KMS-11 (cell line): ENCODE results near the gene INPP5A.

Source experiments
- H2AFZ ChIP-seq: fragments of 200-600 bp; sonication (generic); 2 replicates; pipeline ENCODE4 v1.6.1; 2016; ENCODE audit warnings: antibody characterized with exemption, mixed run types, low read depth
- H3K27ac ChIP-seq: fragments of 200-600 bp; sonication (generic); 2 replicates; pipeline ENCODE4 v1.6.1; 2016; ENCODE audit warnings: mild to moderate bottlenecking, mixed run types
- H3K27me3 ChIP-seq: fragments of 200-600 bp; sonication (generic); 2 replicates; pipeline ENCODE4 v1.6.1; 2017; ENCODE audit warnings: mild to moderate bottlenecking, low read depth, mixed run types, moderate library complexity; ENCODE audit not compliant: insufficient read depth
- H3K36me3 ChIP-seq: fragments of 200-600 bp; sonication (generic); 2 replicates; pipeline ENCODE4 v1.6.1; 2017; ENCODE audit warnings: mild to moderate bottlenecking, mixed run types; ENCODE audit not compliant: insufficient read depth
- H3K4me1 ChIP-seq: fragments of 200-600 bp; sonication (generic); 2 replicates; pipeline ENCODE4 v1.6.1; 2016; ENCODE audit warnings: mild to moderate bottlenecking, low read depth, mixed run types; ENCODE audit not compliant: poor library complexity, severe bottlenecking
- H3K4me2 ChIP-seq: fragments of 200-600 bp; sonication (generic); 2 replicates; pipeline ENCODE4 v1.7.0; 2016; ENCODE audit warnings: mild to moderate bottlenecking, mixed run types
- H3K4me3 ChIP-seq: fragments of 200-600 bp; sonication (generic); IDR thresholded peaks from 2 replicates; pipeline ENCODE4 v1.6.1; 2017; ENCODE audit warnings: low read depth, low read length, mixed read lengths; ENCODE audit not compliant: insufficient read depth
- H3K79me2 ChIP-seq: fragments of 200-600 bp; sonication (generic); 2 replicates; pipeline ENCODE4 v1.6.1; 2016; ENCODE audit warnings: low read depth, mixed run types; ENCODE audit not compliant: insufficient read depth
- H3K9ac ChIP-seq: fragments of 200-600 bp; sonication (generic); 2 replicates; pipeline ENCODE4 v1.6.1; 2016; ENCODE audit warnings: mild to moderate bottlenecking, mixed run types
- H4K20me1 ChIP-seq: fragments of 200-600 bp; sonication (generic); 2 replicates; pipeline ENCODE4 v1.6.1; 2016; ENCODE audit warnings: mild to moderate bottlenecking, mixed run types; ENCODE audit not compliant: insufficient read depth
- CTCF ChIP-seq: fragments of 200-600 bp; sonication (generic); conservative IDR thresholded peaks from 2 replicates; pipeline ENCODE4 v1.6.1; 2017; ENCODE audit warnings: low read depth, mild to moderate bottlenecking, antibody characterized with exemption, low read length, moderate library complexity, mixed read lengths

Gene INPP5A

GRCh38 chr10:132574783-132575319 lies 37.3 kb downstream of the INPP5A start:
- no peak overlapping the region for H3K4me2 ChIP-seq
- H3K4me3 ChIP-seq: no peak overlapping the region
- no peak overlapping the region for H3K9ac ChIP-seq
- no peak overlapping the region for H2AFZ ChIP-seq
- H3K36me3 ChIP-seq: no peaks in the 10 kb centered on the region
- peaks cover 39% of the 10 kb centered on the region for H3K4me1 ChIP-seq
- peaks cover 10% of the 10 kb centered on the region; the same call in 1 of the 2 replicates for H3K79me2 ChIP-seq
- no peak for TF ChIP-seq CTCF
- no peaks in the 10 kb centered on the region for H4K20me1 ChIP-seq
- H3K27ac ChIP-seq: no peak overlapping the region
- H3K27me3 ChIP-seq: no peaks in the 10 kb centered on the region

- Histone ChIP-seq H3K4me3 (no peak overlapping the region), H2AFZ (no peak overlapping the region), H3K9ac (no peak overlapping the region), H3K27ac (no peak overlapping the region), H3K27me3 (no peaks in the 10 kb centered on the region), H3K4me1 (peaks cover 32% of the 10 kb centered on the region), H3K36me3 (no peaks in the 10 kb centered on the region), H4K20me1 (no peaks in the 10 kb centered on the region), H3K4me2 (no peak overlapping the region), H3K79me2 (peaks cover 10% of the 10 kb centered on the region; the same call in 1 of the 2 replicates)
- no peak for TF ChIP-seq CTCF
Measured at GRCh38 chr10:132575320-132576201, 38.0 kb downstream of the INPP5A start.

GRCh38 chr10:132576671-132577349 lies 39.2 kb downstream of the INPP5A start:
- H3K4me2 ChIP-seq: no peak overlapping the region
- H3K79me2 ChIP-seq: peaks cover 10% of the 10 kb centered on the region; the same call in 1 of the 2 replicates
- H3K4me1 ChIP-seq: peaks cover 19% of the 10 kb centered on the region
- H2AFZ ChIP-seq: no peak overlapping the region
- no peaks in the 10 kb centered on the region for H4K20me1 ChIP-seq
- no peaks in the 10 kb centered on the region for H3K27me3 ChIP-seq
- H3K9ac ChIP-seq: no peak overlapping the region
- no peak overlapping the region for H3K27ac ChIP-seq
- no peak overlapping the region for H3K4me3 ChIP-seq
- no peaks in the 10 kb centered on the region for H3K36me3 ChIP-seq
- TF ChIP-seq CTCF: no peak

- Histone ChIP-seq H3K79me2 (peaks cover 10% of the 10 kb centered on the region; the same call in 1 of the 2 replicates), H3K27me3 (no peaks in the 10 kb centered on the region), H3K4me3 (no peak overlapping the region), H3K36me3 (no peaks in the 10 kb centered on the region), H4K20me1 (no peaks in the 10 kb centered on the region), H3K4me2 (no peak overlapping the region), H3K9ac (no peak overlapping the region), H3K4me1 (peaks cover 13% of the 10 kb centered on the region), H2AFZ (no peak overlapping the region), H3K27ac (no peak overlapping the region)
- TF ChIP-seq CTCF: no peak
Measured at GRCh38 chr10:132577350-132578003, 39.9 kb downstream of the INPP5A start.
